HAP-1 (cell line): ENCODE data around the gene SPATA17.

Source experiments
- DNase-seq, 2 experiments: peaks; one replicate each; pipeline ENCODE4 v3.0.0-alpha.2; 2016 to 2020; ENCODE audit warnings: low spot score in 2 of 2
- H3K27me3 ChIP-seq: fragments of 250-450 bp; sonication (Bioruptor Pico); 2 replicates; pipeline ENCODE4 v1.5.1; 2020; ENCODE audit warnings: low read depth, mild to moderate bottlenecking, moderate library complexity
- H3K36me3 ChIP-seq: fragments of 250-450 bp; sonication (Bioruptor Pico); replicated peaks from 2 replicates; pipeline ENCODE4 v1.5.1; 2020; ENCODE audit warnings: mild to moderate bottlenecking
- H3K4me1 ChIP-seq: fragments of 250-450 bp; sonication (Bioruptor Pico); 2 replicates; pipeline ENCODE4 v1.5.1; 2020; ENCODE audit warnings: mild to moderate bottlenecking
- H3K4me3 ChIP-seq: fragments of 250-450 bp; sonication (Bioruptor Pico); 2 replicates; pipeline ENCODE4 v1.5.1; 2020; ENCODE audit warnings: mild to moderate bottlenecking, moderate library complexity
- H3K9me3 ChIP-seq: fragments of 250-450 bp; sonication (Bioruptor Pico); 2 replicates; pipeline ENCODE4 v1.5.1; 2020; ENCODE audit warnings: mild to moderate bottlenecking, moderate library complexity
- in situ Hi-C: fragments of 300-500 bp; cut with MboI; formaldehyde crosslinking; loops from 3 replicates; pipeline ENCODE4 v1.14.3; 2020; ENCODE audit warnings: low sequenced_read_pairs, inconsistent platforms, mixed read lengths

SPATA17 gene

DNA sequence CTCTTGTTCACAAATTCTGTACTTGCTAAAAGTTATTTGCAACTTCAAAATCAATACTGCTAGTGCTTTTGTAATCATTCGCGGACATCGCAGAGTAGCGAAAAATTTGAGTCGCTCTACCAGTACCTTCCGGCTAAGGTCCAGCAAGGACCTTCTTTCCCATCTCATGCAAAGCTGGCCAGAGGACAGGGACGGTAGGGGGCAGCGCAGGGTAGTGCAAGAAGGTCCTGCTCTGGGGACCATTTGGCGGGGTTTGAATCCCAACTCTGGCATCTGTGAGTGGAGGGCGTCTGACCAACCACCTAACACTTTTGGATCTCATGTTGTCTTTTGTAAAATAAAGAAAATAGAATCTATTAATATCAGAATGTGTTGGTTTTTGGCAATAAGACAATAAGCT, 258.3 kb downstream of the SPATA17 start:
- H3K4me1 ChIP-seq = no peaks in the 10 kb centered on the region
- H3K4me3 ChIP-seq = no peak overlapping the region
- H3K9me3 ChIP-seq = no peaks in the 10 kb centered on the region
- H3K27me3 ChIP-seq = no peaks in the 10 kb centered on the region
- peak in 1 of 2 experiments; percentile 75 for DNase-seq
- in situ Hi-C loops = no loop called here
- no peaks in the 10 kb centered on the region for H3K36me3 ChIP-seq

DNA sequence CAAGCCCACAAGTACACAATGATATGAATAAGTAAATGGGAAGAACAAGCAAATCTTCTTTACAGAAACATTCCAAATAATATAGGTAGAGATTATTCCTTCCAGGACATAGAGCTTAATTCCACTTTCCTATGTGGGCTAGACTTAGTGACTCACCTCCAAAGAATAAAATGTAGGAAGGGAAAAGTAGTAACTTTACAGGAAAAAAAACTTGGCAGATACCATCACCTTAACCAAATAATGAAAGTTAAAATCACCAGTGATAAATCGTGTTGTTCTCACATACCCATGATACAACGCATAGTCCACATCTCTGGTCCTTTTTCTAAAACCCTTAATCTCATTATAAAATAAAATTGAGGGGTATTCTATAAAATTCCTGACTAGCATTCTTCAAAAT, 260.8 kb downstream of the SPATA17 start:
- in situ Hi-C loops = no loop called here
- H3K27me3 ChIP-seq = no peaks in the 10 kb centered on the region
- no peak for DNase-seq
- H3K4me1 ChIP-seq = no peaks in the 10 kb centered on the region
- H3K36me3 ChIP-seq = no peaks in the 10 kb centered on the region
- H3K4me3 ChIP-seq = no peak overlapping the region
- H3K9me3 ChIP-seq = no peaks in the 10 kb centered on the region

DNA sequence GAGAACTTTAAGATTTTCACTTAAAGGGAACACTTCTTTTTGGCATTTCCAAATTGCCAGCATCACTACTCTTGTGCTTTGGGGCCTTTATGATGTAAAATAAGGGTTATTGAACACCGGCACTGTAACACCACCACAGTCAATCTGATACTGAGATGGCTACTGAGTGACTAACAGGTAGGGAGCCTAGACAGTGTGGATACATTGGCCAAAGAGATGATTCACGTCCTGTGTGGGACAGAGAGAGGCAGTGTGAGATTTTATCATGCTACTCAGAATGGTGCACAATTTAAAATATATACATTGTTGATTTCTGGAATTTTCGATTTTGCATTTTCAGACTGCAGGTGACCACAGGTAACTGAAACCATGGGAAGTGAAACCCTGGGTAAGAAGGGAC, 261.6 kb downstream of the SPATA17 start:
- Histone ChIP-seq H3K9me3 (no peaks in the 10 kb centered on the region), H3K4me1 (no peaks in the 10 kb centered on the region), H3K4me3 (no peak overlapping the region), H3K27me3 (no peaks in the 10 kb centered on the region), H3K36me3 (no peaks in the 10 kb centered on the region)
- in situ Hi-C loops = no loop called here
- DNase-seq = no peak

DNA sequence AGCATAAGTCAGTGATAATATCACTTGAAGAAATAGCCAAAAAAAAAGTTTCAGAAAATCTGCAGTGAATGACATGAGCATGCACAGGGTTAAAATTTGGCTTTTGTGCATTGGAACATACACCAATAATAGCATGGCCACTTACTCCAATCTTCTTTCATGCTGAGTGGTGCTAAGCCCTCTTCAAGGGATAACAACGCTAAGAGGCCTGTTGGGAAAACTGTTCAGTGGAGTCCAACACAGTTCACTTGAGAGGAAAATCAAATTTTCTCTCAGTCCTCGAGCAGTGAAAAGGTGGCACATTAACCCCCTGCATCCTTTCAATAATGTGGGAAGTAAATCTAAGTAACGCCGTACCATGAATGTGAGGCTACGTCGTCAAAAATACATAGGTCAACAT, 264.7 kb downstream of the SPATA17 start:
- Histone ChIP-seq H3K9me3 (no peaks in the 10 kb centered on the region), H3K4me1 (no peaks in the 10 kb centered on the region), H3K27me3 (no peaks in the 10 kb centered on the region), H3K36me3 (no peaks in the 10 kb centered on the region), H3K4me3 (no peak overlapping the region)
- in situ Hi-C loops = no loop called here
- no peak for DNase-seq

DNA sequence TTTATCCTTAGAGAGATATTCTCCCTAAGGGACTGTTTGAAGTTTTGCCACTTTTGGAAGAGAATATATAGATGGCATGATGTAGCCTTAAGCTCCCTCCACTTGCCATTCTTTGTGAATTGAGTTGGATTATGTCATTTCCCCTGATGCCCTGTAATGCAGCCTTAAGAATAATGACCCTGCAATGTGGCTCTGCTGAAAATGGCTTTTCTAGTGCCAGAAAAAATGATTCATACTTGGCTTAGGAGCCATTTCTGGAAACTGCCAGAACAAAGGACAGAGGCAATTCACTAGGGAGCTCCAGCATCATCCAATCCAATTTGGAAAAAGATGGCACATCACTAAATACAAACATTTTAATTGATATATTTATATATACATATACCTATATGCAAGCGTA, 265.3 kb downstream of the SPATA17 start:
- no peak for DNase-seq
- Histone ChIP-seq H3K9me3 (no peaks in the 10 kb centered on the region), H3K4me1 (no peaks in the 10 kb centered on the region), H3K4me3 (no peak overlapping the region), H3K36me3 (no peaks in the 10 kb centered on the region), H3K27me3 (no peaks in the 10 kb centered on the region)
- in situ Hi-C loops = no loop called here

DNA sequence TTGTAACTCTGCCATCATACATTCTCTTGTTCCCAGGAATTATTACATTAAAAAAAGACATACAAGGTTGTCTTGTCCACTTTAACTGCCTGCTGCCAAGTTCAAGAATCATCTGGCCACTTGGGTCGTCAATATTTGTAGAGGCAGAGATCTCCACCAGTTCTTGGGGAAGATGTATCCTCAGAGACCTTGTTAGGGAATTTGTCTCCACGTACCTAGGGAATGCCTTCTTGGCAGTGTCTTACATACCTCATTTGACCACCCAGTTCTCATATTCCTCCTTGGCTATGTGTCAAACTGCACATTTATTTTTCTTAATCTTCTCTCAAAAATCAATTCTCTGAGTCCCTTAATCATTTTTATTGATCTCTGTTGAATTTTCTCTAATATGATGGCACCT, 266.0 kb downstream of the SPATA17 start:
- no peaks in the 10 kb centered on the region for H3K4me1 ChIP-seq
- in situ Hi-C loops = no loop called here
- no peak for DNase-seq
- no peaks in the 10 kb centered on the region for H3K36me3 ChIP-seq
- no peak overlapping the region for H3K4me3 ChIP-seq
- H3K9me3 ChIP-seq = no peaks in the 10 kb centered on the region
- no peaks in the 10 kb centered on the region for H3K27me3 ChIP-seq

DNA sequence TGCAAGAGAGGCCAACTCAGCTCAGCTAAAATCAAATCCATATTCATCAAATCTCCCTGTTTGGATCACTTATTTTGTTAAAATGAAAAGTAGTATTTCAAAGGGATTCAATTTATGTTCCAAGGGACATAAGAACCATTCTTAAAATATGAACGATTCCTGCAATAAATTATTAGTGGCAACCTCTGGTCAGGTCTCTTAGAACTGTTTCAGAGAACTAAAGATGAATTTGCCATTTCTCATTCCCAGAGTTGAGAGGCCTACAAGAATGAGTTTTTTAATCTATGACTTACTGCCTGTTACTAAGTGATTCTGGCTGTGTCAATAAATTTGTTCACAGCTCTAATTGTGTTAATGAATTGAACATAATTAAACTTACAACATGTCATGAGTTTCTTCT, 268.5 kb downstream of the SPATA17 start:
- no peaks in the 10 kb centered on the region for H3K27me3 ChIP-seq
- H3K4me1 ChIP-seq = no peaks in the 10 kb centered on the region
- no peaks in the 10 kb centered on the region for H3K9me3 ChIP-seq
- no peaks in the 10 kb centered on the region for H3K36me3 ChIP-seq
- no peak for DNase-seq
- in situ Hi-C loops = no loop called here
- no peak overlapping the region for H3K4me3 ChIP-seq

DNA sequence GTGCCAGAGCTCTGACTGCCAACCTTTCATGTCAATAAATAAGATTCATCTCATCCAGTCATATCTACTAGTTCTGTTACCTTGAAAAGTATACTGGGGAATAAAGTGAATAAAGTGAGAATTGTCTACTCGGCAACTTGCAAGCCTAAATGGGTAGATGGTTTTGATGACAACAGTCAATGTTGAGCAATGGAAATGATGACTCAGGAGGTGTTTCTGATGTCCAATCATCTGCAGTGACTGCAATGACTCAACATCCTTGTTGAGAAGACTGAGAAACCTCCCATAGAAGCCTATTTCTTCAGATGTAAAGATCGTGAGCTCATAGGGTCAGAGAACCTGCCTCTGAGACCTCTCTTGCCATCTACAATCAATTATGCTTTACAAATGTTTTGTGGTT, 276.4 kb downstream of the SPATA17 start:
- H3K4me1 ChIP-seq = no peaks in the 10 kb centered on the region
- in situ Hi-C loops = no loop called here

DNA sequence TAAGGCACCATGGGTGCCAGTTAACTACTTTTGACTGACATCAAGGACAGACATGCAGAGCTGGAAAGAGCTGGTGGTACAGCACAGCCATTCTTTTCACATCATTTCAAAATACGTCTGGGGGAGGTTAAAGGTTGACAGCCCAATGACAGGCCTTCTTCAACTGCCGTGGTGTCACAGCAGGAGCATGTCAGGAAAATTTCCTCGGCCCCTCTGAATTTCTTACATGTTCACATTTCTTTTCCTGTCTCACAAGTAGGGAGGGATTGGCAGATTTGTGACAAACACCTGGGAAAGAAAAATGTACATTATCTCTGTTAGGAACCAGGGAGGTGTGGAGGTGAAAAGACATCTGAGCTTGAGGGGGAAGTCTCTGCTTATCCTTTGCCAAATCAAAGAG, 279.1 kb downstream of the SPATA17 start:
- Histone ChIP-seq H3K27me3 (no peaks in the 10 kb centered on the region), H3K4me3 (no peak overlapping the region), H3K4me1 (no peaks in the 10 kb centered on the region), H3K36me3 (no peaks in the 10 kb centered on the region), H3K9me3 (no peaks in the 10 kb centered on the region)
- in situ Hi-C loops = no loop called here
- DNase-seq = no peak

More for the DNA sequence above, 276.4 kb downstream of the SPATA17 start:
- Histone ChIP-seq H3K27me3 (no peaks in the 10 kb centered on the region), H3K36me3 (no peaks in the 10 kb centered on the region), H3K9me3 (no peaks in the 10 kb centered on the region), H3K4me3 (no peak overlapping the region)
- no peak for DNase-seq

DNA sequence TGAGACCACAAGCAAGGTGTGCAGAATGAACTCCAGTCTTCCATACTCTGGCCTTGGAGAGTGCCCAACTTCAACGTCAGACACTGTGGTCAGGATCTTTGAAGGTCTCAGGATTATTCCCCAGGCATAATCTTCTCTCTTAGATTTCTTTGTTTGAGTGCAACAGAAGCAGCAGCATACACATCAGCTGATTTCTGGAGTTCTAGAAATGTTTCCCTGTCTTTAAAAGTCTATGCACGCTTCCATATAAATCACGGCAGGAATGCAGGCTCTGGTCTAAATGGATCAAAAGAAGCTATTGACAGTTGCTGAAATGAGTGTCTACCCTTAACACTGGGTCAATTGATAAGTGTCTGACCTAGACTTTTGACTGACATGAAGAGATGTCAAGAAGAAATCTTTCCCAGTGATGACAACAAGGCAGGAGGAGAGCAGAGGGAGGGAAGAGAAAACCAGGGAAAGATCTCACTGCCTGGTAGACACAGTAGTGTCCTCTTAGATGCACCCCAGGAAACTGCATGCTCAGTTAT, 279.7 kb downstream of the SPATA17 start:
- Histone ChIP-seq H3K9me3 (no peaks in the 10 kb centered on the region), H3K27me3 (no peaks in the 10 kb centered on the region), H3K36me3 (no peaks in the 10 kb centered on the region), H3K4me1 (no peaks in the 10 kb centered on the region), H3K4me3 (no peak overlapping the region)
- in situ Hi-C loops = no loop called here
- no peak for DNase-seq

DNA sequence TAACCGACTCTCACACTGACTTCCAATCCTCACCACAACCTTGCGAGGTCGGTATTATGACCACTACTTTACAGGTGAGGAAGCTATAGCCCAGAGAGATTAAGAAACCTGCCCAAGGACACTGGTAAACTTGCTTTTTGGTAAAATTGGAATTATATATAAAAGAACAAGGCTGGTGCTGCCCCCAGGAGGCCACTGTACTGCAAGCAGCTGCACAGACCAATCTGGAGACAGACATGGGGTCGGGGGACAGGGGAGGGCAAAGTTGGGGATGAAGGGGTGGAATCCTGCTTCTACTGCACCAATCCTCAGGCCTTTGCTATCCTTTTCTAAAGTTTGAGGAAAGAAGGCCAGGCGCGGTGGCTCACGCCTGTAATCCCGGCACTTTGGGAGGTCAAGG, 280.8 kb downstream of the SPATA17 start:
- peak in 1 of 2 experiments; percentile 44 for DNase-seq
- in situ Hi-C loops = no loop called here
- H3K36me3 ChIP-seq = no peaks in the 10 kb centered on the region

DNA sequence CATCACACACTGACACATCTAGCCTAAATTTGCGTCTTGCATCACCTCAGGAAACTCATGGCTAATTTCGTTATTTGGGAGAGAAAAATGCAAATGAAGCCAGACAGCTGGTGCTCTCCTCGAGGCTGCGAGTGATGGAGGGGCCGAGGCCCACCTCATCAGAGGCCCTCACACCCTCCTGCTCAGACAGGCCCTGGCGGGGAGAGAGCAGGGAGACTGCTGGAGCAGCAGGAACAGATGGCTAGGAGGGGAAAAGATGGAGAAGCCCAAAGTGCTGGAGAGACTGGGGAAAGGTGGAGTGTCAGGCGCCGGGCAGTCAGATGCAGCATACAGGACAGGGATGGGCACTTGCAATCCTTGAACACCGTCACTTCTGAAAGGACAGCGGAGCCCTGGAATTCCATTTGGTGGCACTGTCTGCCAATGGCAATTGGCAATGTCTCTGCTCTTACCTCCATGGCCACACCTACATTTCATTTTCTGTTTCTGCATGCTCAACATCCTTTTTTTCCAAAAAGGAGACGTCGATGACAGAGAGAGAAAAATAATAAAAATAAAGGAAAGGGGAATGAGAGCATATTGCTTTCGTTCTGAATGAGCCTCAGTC, 286.2 kb downstream of the SPATA17 start:
- no peak overlapping the region for H3K4me3 ChIP-seq
- H3K36me3 ChIP-seq = no peaks in the 10 kb centered on the region
- H3K27me3 ChIP-seq = no peaks in the 10 kb centered on the region
- no peaks in the 10 kb centered on the region for H3K4me1 ChIP-seq
- in situ Hi-C loops = no loop called here
- H3K9me3 ChIP-seq = no peaks in the 10 kb centered on the region
- DNase-seq = no peak

More for the DNA sequence above, 280.8 kb downstream of the SPATA17 start:
- H3K9me3 ChIP-seq = no peaks in the 10 kb centered on the region
- no peak overlapping the region for H3K4me3 ChIP-seq
- no peaks in the 10 kb centered on the region for H3K27me3 ChIP-seq
- no peaks in the 10 kb centered on the region for H3K4me1 ChIP-seq

DNA sequence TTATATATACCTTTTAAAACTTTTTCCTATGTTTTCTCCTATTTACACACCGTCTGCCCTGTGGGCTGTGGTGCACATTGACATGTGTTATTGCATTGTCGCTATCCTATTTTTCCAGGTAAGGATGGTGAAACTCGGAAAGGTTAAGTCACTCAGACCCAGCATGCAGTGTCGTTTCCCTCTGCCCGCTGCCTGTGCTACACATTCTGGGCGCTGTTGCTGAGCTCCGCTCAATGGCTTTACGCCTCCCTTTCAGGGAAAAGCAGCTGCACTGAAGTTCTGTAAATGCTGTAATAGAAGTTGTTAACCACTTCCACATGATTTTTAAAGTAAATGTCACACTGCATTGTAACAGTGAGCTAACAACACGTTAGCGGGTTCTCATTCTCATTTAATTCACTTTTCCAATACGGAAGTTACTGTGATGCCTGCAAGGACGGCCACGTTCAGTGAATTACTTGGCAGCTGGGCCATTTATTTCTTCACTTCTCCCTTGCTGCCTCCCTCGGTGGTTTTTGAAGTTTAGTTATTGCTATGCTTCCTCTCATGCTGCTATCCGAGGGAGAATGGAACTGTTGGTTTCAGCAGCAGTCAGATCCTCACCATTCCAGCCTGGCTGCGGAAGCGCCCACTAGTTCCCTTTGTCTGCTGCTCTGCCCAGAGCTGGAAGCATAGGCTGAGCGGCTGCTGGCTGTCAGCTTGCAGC, 288.7 kb downstream of the SPATA17 start:
- Histone ChIP-seq H3K4me3 (no peak overlapping the region), H3K36me3 (no peaks in the 10 kb centered on the region), H3K27me3 (no peaks in the 10 kb centered on the region), H3K9me3 (no peaks in the 10 kb centered on the region), H3K4me1 (no peaks in the 10 kb centered on the region)
- DNase-seq = no peak
- in situ Hi-C loops = no loop called here
